GM12878 (cell line): ENCODE measurements around the gene CTSA. TPM values are rescaled to one million over a fixed set of nuclear protein-coding genes. Genes with fewer than 3 reads are reported as not detected.

Experiments
- ATAC-seq: fragments of 200-7000 bp; cut with Tn5 transposase; 3 replicates; pipeline ENCODE4 v1.9.1; 2020; ENCODE audit warnings: mild to moderate bottlenecking, moderate library complexity
- BruUV-seq: library from RNA; stranded (reverse); fragments of 400-500 nt; replicated peaks from 2 replicates; lab custom pipeline; 2021; lab: Mats Ljungman, UMichigan
- CTCF ChIA-PET: fragments of 300-600 bp; sonication (Branson Sonifier 250); formaldehyde crosslinking; extraction: SDS; loops from one replicate; lab custom pipeline; 2021; ENCODE audit warnings: inconsistent platforms; lab: Yijun Ruan, JAX
- POLR2A ChIA-PET: fragments of 350-600 bp; formaldehyde crosslinking; extraction: SDS; loops from one replicate; lab custom pipeline; 2021; ENCODE audit warnings: inconsistent platforms; lab: Charles Lee
- RAD21 ChIA-PET: fragments of 300-600 bp; sonication (Branson Sonifier 250); formaldehyde crosslinking; loops from one replicate; lab custom pipeline; 2023; ENCODE audit warnings: antibody characterized with exemption; ENCODE audit not compliant: unreplicated experiment; lab: Charles Lee
- SMC1A ChIA-PET: fragments of 300-600 bp; sonication (Branson Sonifier 250); formaldehyde crosslinking; loops from one replicate; lab custom pipeline; 2023; ENCODE audit not compliant: unreplicated experiment, uncharacterized antibody; lab: Charles Lee
- DNase-seq: peaks from one replicate; pipeline ENCODE4 v3.0.0-alpha.2; 2011; ENCODE audit warnings: low read depth, low spot score
- FAIRE-seq: peaks from 3 replicates; lab custom pipeline; 2011; peaks lifted over from hg19 to GRCh38; lab: Jason Lieb, UNC
- H2AFZ ChIP-seq: 2 replicates; pipeline ENCODE4 v1.6.0; 2011; ENCODE audit warnings: low read depth, low read length, control low read depth; ENCODE audit not compliant: control insufficient read depth
- H3K27ac ChIP-seq: 2 replicates; pipeline ENCODE4 v1.5.1; 2011; ENCODE audit warnings: control low read depth; ENCODE audit not compliant: control insufficient read depth, insufficient read depth
- H3K27me3 ChIP-seq, 2 experiments: replicated peaks in 1 of 2; 2 replicates each; pipeline versions ENCODE4 v1.6.0 to v1.6.1; 2011; ENCODE audit warnings: low read length in 1 of 2; ENCODE audit not compliant: control insufficient read depth in 2 of 2, insufficient read depth in 2 of 2
- H3K36me3 ChIP-seq, 2 experiments: 2 replicates each; pipeline ENCODE4 v1.5.1; 2011; ENCODE audit warnings: low read length in 1 of 2; ENCODE audit not compliant: control insufficient read depth in 2 of 2, insufficient read depth in 2 of 2
- H3K4me1 ChIP-seq: 2 replicates; pipeline ENCODE4 v1.6.1; 2011; ENCODE audit warnings: mild to moderate bottlenecking, low read length, moderate library complexity, mixed read lengths; ENCODE audit not compliant: control insufficient read depth, insufficient read depth
- H3K4me2 ChIP-seq: 2 replicates; pipeline ENCODE4 v1.6.0; 2011; ENCODE audit warnings: control low read depth; ENCODE audit not compliant: control insufficient read depth, insufficient read depth
- H3K4me3 ChIP-seq: fragments of 200-600 bp; sonication (generic); 2 replicates; pipeline ENCODE4 v1.5.1; 2016
- H3K79me2 ChIP-seq: 2 replicates; pipeline ENCODE4 v1.6.0; 2011; ENCODE audit warnings: low read length; ENCODE audit not compliant: control insufficient read depth, insufficient read depth
- H3K9ac ChIP-seq: 2 replicates; pipeline ENCODE4 v1.8.0; 2011; ENCODE audit warnings: low read length, control low read depth, mixed read lengths; ENCODE audit not compliant: control insufficient read depth, insufficient read depth
- H3K9me3 ChIP-seq: replicated peaks from 3 replicates; pipeline ENCODE4 v1.5.1; 2011; ENCODE audit warnings: mild to moderate bottlenecking, low read length; ENCODE audit not compliant: control insufficient read depth, insufficient read depth
- H4K20me1 ChIP-seq: 2 replicates; pipeline ENCODE4 v1.6.0; 2011; ENCODE audit not compliant: control insufficient read depth, insufficient read depth
- ATF2 ChIP-seq: IDR thresholded peaks from 2 replicates; pipeline ENCODE4 v1.6.1; 2012; ENCODE audit warnings: low read length, inconsistent platforms
- ATF7 ChIP-seq: fragments of 450-650 bp; IDR thresholded peaks from 2 replicates; pipeline ENCODE4 v1.6.1; 2016; ENCODE audit warnings: low read depth, mild to moderate bottlenecking
- CEBPB ChIP-seq, 2 experiments: fragments of 150-350 bp in 1 of 2; IDR thresholded peaks; 2 replicates each; pipeline ENCODE4 v1.6.1; 2012 to 2014; ENCODE audit warnings: low read depth in 2 of 2, low read length in 2 of 2, borderline replicate concordance in 1 of 2, inconsistent platforms in 1 of 2
- CREM ChIP-seq: IDR thresholded peaks from 2 replicates; pipeline ENCODE4 v1.6.1; 2014; ENCODE audit warnings: antibody characterized with exemption, low read depth
- EED ChIP-seq: sonication (generic); IDR thresholded peaks from 2 replicates; pipeline ENCODE4 v1.6.1; 2016; ENCODE audit warnings: antibody characterized with exemption, low read depth
- HDGF ChIP-seq: fragments of 450-650 bp; IDR thresholded peaks from 2 replicates; pipeline ENCODE4 v1.6.1; 2016; ENCODE audit warnings: antibody characterized with exemption
- KAT2A ChIP-seq: conservative IDR thresholded peaks from 2 replicates; pipeline ENCODE4 v1.6.1; 2011; ENCODE audit warnings: low read depth, low read length; ENCODE audit not compliant: control insufficient read depth
- LARP7 ChIP-seq: fragments of 450-650 bp; IDR thresholded peaks from 2 replicates; pipeline ENCODE4 v1.6.1; 2017; ENCODE audit warnings: mild to moderate bottlenecking
- MTA3 ChIP-seq: IDR thresholded peaks from 2 replicates; pipeline ENCODE4 v1.6.1; 2012; ENCODE audit warnings: low read length, inconsistent platforms, borderline replicate concordance
- RFX5 ChIP-seq: IDR thresholded peaks from 2 replicates; pipeline ENCODE4 v1.6.1; 2011; ENCODE audit warnings: low read depth, low read length, improper control_type of control experiment
- SIN3A ChIP-seq: IDR thresholded peaks from 2 replicates; pipeline ENCODE4 v1.6.1; 2012; ENCODE audit warnings: low read depth, low read length, improper control_type of control experiment
- SP1 ChIP-seq: IDR thresholded peaks from one replicate; pipeline ENCODE4 v1.6.1; 2011; ENCODE audit warnings: low read depth, low read length
- SREBF1 ChIP-seq: IDR thresholded peaks from 2 replicates; pipeline ENCODE4 v1.6.1; 2012; ENCODE audit warnings: mild to moderate bottlenecking, low read length
- SREBF2 ChIP-seq: IDR thresholded peaks from 2 replicates; pipeline ENCODE4 v1.6.1; 2012; ENCODE audit warnings: mild to moderate bottlenecking, low read length
- ZBED1 ChIP-seq: IDR thresholded peaks from 2 replicates; pipeline ENCODE4 v1.6.1; 2016; ENCODE audit warnings: borderline replicate concordance
- ZBTB11 ChIP-seq: fragments of 450-650 bp; formaldehyde crosslinking; IDR thresholded peaks from 2 replicates; pipeline ENCODE4 v1.5.0; 2022; ENCODE audit warnings: mild to moderate bottlenecking, missing genetic modification characterization
- ZNF274 ChIP-seq: IDR thresholded peaks from one replicate; pipeline ENCODE4 v1.8.0; 2011; ENCODE audit not compliant: insufficient read length, insufficient read depth
- ZZZ3 ChIP-seq: IDR thresholded peaks from 2 replicates; pipeline ENCODE4 v1.6.1; 2011; ENCODE audit warnings: low read depth; ENCODE audit not compliant: control insufficient read depth, insufficient read length
- WGBS: methylation state at CpG from one replicate; pipeline ENCODE4 v1.1.6; 2016; ENCODE audit warnings: low lambda C conversion rate; ENCODE audit not compliant: insufficient replicate concordance, insufficient coverage; ENCODE audit errors: missing lambda C conversion rate; 5-methylcytosine and 5-hydroxymethylcytosine counted together
- in situ Hi-C: fragments of 300-500 bp; cut with MboI; formaldehyde crosslinking; loops from 9 replicates; pipeline ENCODE4 v1.14.3; 2018; ENCODE audit warnings: mixed read lengths
- intact Hi-C: fragments of 100-400 bp; cut with micrococcal nuclease; formaldehyde crosslinking; loops from one replicate; pipeline ENCODE4 v1.14.2; 2022; ENCODE audit not compliant: unreplicated experiment
- polyA plus RNA-seq, 11 experiments: library from polyadenylated mRNA; depleted of rRNA in 4 of 11; unstranded in 6 of 11; stranded (reverse) in 5 of 11; fragments of >200 nt; fragmentation: Nextera tagmentation in 4 of 11; fragmentation: Illumina TruSeq in 1 of 11; extraction: Ambion mirVana in 4 of 11; extraction: Trizol in 1 of 11; gene quantifications; 1 replicate in 1 of 11; 2 replicates in 10 of 11; pipeline versions ENCODE4 v1.2.1 to v1.2.3, GENCODE V29; 2011 to 2016; ENCODE audit warnings: inconsistent platforms in 2 of 11, missing spikeins in 2 of 11, low read depth in 1 of 11
- total RNA-seq, 4 experiments: library from RNA; depleted of rRNA in 3 of 4; stranded (reverse); fragments of >200 nt in 3 of 4; fragmentation: Illumina TruSeq in 1 of 4; extraction: Trizol in 1 of 4; gene quantifications; 2 replicates each; pipeline versions ENCODE4 v1.2.1 to v1.2.3, GENCODE V29; 2013 to 2021

CTSA gene
- total and polyA plus RNA-seq, 10 of the 15 experiments (the other 5 are each of a cell fraction or from before 2014, with no cell fraction given): 7.1 to 67.0 (median 36.2) TPM

- in situ Hi-C loops: no loop called here
- ChIA-PET SMC1A (interaction anchor here (0.9 to 2.3 kb wide), 7 partner anchors 9 to 90 kb away, joined by 3 to 10 read pairs (median 5); partner anchors contain the start of genes ACOT8, CTSA, NEURL2 and ZSWIM3), POLR2A (interaction anchor here (0.6 to 2.3 kb wide), 16 partner anchors 9 to 92 kb away, joined by 3 to 16 read pairs (median 3); partner anchors contain the start of genes ACOT8, CTSA, NEURL2 and PCIF1), RAD21 (interaction anchor here (0.9 to 2.3 kb wide), 7 partner anchors 9 to 110 kb away, joined by 3 to 25 read pairs (median 6); partner anchors contain the start of genes ACOT8, CTSA, NEURL2 and PCIF1), CTCF (interaction anchor here (0.6 to 3.2 kb wide), 10 partner anchors 9 to 131 kb away, joined by 3 to 38 read pairs (median 4); partner anchors contain the start of genes CTSA and NEURL2)
- peak within 1 kb of the TSS; percentile 71 for H2AFZ ChIP-seq
- peak; percentile 99 for DNase-seq
- intact Hi-C loops: no loop called here
- H3K9me3 ChIP-seq: no peaks in the 10 kb centered on the region
- no peaks in the 10 kb centered on the region for H3K27me3 ChIP-seq
- no peaks in the 10 kb centered on the region for H4K20me1 ChIP-seq
- peak within 1 kb of the TSS; percentile 73 for H3K27ac ChIP-seq
- H3K4me3 ChIP-seq: peak within 1 kb of the TSS; percentile 84
- H3K4me1 ChIP-seq: peaks cover 12% of the 10 kb centered on the region
- peaks cover 7 to 13% of the 10 kb centered on the region in 2 experiments; a peak in 2 of 4 replicates for H3K36me3 ChIP-seq
- peak within 1 kb of the TSS; percentile 85 for H3K9ac ChIP-seq
- FAIRE-seq: peak; percentile 100
- peaks cover 15% of the 10 kb centered on the region for H3K79me2 ChIP-seq
- under 1% methylated on average over 23 of the region's 23 CpGs for WGBS
- H3K4me2 ChIP-seq: peak within 1 kb of the TSS; percentile 86
- ATAC-seq: peak; percentile 100
- TSS peak; percentile 83 for BruUV-seq
- TF ChIP-seq KAT2A (no peak), SREBF2 (no peak), CEBPB (IDR thresholded peaks at IDR 0.05; ENCODE audit: borderline replicate concordance in 1 of 2, low read depth in 2 of 2, low read length in 2 of 2) (no peak), MTA3 (no peak), LARP7 (no peak), ZNF274 (no peak), ZBTB11 (CRISPR knock-in tag) (no peak), ZZZ3 (no peak), CREM (peak; percentile 59; the same call in 1 of the 2 replicates), RFX5 (peak; percentile 88), ZBED1 (no peak), SP1 (peak; percentile 99), HDGF (peak; percentile 49; the same call in 1 of the 2 replicates), ATF7 (0 out of 2 replicates have a peak, but pooled peaks have one; percentile 10), SIN3A (peak; percentile 78), EED (no peak), ATF2 (no peak), SREBF1 (peak; percentile 62; the same call in 1 of the 2 replicates)
Measured at GRCh38 chr20:45880988-45881788, 9.9 kb upstream of the CTSA start, which contains the start of gene ZSWIM1. ZSWIM1 (plus strand) TSS chr20:45881227; CDS start chr20:45882593, 1,366 bp downstream.
